Iris pigment epithelial cell (primary cell): ENCODE data around the gene STK39.
A peak's percentile ranks its signal among the peaks of the same experiment; 100 is the strongest.
"Not testable (repeated sequence)": the region's sequence is repeated elsewhere in the genome, so short reads cannot be mapped to it uniquely, and the experiment has no call there.

ENCODE experiments used
- DNase-seq: peaks from one replicate; pipeline ENCODE4 v3.0.0-alpha.2; 2011; ENCODE audit warnings: low read depth

STK39 gene

DNA sequence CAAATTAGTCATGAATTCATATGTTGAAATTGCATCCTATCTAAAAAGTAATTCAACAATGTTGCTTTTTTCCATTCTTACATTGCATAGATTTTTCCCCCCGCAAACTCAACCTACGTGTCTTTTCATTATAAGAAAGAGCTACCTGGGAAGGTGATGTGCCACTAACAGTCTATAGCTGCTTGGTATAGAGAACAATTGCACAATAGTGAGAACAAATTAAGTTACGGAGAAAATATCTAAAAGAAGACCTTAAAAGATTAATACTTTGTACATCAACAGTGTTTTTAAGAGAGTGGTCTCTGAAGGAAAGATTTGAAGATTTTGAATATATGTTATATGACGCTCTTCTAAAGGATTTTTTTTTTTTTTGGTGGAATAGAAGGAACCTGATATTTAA is 111.8 kb downstream of the STK39 start:
- DNase-seq = no peak

DNA sequence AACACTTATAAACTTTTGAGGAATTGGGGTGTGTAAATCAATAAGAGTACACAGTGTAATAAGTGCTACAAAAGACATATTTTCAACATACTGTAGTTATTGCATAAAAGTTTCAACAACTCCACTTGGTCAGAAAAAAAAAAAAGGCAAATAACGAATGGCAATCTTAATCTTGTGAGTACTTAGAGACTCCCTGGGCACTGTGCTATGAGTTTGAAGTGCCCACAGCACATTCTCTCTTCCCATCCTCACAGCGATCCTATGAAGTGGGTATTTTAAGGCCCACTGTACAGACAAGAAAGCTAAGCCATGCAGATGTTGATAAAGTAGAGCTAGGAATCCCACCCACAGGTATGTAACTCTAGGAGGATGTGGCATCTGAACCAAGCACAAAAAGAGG is 112.3 kb downstream of the STK39 start:
- DNase-seq = no peak

DNA sequence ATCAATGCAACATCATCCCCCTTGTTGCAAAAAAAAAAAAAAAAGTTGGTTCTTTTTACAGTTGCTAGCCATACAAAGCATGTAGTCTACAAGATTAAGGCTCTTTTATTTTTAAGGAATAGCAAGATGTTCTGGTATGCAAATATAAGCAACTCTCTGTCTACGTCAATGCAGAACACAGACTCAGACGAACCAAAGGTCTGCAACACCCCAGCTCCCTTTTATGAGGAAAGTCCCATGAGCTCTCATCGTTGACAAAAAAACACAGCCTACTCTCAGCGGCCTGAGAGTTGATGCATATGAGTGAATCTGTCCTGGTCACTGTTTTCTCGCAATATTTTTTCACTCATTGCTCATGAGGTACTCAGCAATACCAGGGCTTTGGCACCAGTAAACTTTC is 112.9 kb downstream of the STK39 start:
- DNase-seq = no peak

DNA sequence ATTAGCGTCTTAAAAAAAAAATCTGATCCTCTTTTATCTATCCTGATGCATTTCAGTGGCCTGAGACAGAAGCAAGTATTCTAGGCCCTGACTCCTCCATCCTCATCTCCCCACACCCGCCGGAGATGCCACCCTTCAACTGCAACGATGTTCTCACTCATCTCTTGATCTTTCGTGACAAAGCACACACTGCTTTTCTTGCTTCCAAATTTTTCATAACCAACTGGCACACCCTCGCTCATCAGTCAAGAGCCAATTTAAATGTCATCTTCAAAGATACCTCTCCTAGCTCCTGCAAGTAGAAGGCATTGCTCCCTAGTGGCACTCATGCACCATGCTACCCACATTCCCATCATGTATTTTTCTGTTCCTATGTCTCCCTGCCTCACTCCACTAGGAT is 115.0 kb downstream of the STK39 start:
- no peak for DNase-seq

DNA sequence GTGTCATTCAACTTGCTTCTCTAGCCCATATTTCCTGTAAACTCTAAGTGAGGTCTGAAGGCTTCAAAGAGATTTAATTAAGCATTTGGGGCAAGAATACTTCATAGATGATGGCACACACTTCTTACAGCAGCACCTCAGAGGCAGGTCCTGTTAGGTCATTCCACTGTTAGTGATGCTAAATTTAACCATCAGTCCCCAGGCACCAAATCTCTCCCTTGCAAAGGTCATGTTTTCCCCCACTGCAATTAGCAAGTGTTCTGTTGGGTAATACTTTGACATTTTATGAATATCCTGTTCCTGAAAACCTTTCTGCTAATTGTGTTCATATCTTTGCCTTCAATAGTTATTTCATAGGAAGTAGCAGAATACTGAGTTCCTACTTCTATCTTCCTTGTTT is 117.0 kb downstream of the STK39 start:
- no peak for DNase-seq

DNA sequence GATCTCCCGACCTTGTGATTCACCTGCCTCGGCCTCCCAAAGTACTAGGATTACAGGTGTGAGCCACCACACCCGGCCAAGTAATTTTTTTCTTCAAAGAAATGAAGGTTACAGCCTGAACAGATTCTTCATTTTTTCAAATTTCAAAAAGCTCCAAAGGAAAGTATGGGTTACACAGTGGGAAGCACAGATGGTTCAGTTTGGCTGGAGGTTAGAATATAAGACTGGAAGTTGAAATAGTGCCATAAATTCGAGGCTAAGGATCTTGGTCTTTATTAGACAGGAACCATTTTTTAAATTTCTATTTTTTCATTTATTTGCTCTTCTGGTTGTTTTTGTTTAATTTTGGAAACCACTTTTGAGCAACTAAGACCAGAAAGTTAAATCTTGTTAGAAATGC is 120.0 kb downstream of the STK39 start:
- DNase-seq = no peak

DNA sequence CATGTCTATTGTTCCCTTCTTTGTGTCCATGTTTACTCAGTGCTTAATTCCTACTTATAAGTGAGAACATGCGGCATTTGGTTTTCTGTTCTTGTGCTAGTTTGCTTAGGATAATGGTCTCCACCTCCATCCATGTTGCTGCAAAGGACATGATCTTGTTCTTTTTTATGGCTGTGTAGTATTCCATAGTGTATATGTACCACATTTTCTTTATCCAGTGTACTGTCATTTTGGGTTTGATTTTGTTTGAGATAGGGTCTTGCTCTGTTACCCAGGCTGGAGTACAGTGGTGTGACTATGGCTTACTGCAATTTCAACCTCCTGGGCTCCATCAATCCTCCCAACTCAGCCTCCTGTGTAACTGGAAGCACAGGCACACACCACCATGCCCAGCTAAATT is 125.2 kb downstream of the STK39 start:
- DNase-seq = not testable (repeated sequence)

DNA sequence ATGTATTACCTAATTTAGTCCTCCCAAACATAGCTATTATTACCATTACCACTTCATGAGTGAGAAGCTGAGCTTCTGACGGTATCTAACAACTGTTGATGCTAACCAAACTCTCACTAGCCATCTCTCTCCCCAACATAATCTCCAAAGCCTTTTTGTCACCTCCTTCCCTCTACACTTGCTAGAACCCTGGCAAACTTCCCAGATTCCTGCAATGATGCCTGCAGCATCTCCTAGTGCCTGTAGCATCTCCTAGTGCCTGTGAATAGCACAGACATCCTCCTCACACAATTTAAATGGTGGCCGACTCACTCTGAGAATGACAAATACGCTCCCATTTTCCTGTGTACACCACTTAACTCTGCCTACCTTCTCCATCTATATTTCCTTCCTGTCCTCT is 126.7 kb downstream of the STK39 start:
- DNase-seq = no peak

DNA sequence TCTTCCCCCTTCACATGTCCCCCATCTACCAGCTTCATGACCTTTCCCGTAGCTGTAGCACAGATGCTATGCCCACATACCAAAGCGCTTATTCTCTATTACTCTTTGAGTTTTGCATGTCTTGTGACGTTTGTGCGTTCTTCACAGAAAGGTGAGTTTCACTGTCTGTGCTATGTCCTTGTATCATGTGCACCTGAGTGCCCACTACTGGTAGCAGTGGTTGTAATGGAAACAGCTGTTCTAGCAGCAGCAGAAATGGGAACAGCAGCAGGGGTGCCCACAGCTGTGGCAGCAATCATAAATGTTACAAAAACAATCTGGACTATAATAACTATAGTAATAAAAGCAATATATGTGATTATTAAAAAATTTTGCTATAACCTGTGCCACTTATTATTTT is 127.1 kb downstream of the STK39 start:
- no peak for DNase-seq

DNA sequence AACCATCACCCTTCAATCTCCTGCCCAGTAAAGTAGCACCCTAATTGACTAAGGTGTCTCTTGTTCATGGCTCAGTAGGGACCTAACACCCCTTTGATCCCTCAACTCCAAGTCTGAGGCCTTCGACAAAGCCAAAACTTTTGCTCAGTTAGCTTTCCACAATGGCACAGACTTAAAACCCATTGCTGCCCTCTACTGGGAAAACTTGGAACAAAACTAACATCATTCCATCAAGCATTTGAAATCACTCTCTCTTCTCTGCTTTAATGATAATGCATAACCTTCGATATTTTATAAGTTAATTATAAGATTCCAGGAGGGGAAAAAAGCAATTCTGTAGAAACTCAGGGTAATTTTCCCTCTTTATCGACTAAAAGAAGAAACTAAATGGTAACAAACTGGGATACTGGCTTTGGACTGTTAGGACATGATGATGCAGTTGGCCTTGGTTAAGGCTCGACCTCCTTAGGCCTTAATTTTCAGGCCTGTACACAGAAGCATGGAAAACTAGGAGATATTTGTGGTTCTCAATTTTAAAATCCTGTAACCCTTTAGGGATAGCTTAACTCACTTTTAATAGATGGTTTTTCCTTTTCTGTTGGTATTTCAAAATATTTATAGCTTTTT is 127.8 kb downstream of the STK39 start:
- peak; percentile 73 for DNase-seq

DNA sequence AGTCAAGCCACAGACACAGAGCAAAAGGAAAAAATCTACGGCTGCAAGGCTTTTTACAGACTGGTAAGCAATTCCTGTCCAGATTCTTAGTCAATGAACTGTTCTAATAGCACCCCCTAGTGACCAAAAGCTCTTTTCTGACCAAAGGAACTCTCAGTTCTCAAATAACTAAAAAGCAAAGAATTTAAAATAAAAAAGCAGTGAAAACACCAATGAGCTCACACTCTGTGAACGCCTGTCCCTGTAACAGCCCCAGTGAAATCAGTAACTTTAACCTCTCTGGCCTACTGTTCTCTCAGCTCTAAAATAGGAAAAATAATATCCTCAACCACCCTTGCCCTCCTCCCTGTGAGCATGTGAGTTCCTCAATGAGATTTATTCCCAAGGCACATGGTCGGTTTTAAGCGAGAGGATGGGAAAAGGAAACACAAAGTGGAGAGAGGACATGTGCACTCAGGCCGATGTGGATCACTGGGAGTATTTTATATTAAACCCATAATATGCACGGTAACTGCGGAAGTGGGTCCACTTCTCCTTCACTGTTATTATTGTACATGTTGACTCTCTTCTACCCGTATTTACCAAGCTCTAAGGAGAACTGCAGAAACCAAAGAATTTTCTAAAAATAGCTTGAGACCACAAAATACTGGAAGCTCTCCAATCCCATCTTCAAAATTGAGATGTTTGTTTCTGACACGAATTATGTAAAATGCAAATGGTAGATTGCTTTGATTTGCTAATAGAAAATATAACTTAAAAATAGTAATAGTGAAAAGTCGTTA is 128.5 kb downstream of the STK39 start:
- DNase-seq = peak; percentile 82

DNA sequence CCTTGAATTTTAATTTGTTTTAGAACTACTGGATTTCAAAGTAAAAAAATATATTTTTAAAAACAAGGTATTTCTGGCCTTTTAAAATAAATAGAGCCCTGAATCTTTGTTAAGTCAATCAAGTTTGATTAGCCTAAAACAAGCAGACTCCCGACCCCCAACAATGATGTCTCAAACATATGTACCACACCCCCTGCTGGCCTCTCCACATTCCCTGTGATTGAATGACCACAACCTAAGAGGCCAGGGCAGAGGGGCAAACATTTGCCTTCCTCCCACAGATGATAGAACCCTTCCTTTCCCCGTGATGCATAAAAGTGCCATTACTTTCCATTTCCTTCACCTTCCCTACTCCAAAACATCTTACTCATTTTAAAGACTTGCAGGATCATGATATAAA is 130.9 kb downstream of the STK39 start:
- peak; percentile 22 for DNase-seq

DNA sequence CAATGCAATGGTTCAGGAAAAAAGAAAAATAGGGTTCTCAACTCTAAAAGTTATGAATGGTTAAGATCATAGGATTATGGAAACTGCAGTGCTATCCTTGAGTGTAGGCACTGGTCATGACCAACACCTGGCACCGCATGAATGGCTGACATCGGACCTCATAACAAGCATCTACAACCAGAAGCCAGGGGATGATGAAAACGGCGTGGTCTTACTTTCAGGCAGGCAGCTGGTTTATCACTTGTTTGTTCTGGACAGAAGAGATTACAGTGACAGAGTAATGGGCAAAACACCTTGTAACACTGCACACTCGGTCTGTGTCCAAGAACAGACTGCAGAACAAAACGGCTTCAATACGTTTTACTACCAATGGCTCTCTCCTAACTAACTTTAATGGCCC is 132.8 kb downstream of the STK39 start:
- DNase-seq = no peak

DNA sequence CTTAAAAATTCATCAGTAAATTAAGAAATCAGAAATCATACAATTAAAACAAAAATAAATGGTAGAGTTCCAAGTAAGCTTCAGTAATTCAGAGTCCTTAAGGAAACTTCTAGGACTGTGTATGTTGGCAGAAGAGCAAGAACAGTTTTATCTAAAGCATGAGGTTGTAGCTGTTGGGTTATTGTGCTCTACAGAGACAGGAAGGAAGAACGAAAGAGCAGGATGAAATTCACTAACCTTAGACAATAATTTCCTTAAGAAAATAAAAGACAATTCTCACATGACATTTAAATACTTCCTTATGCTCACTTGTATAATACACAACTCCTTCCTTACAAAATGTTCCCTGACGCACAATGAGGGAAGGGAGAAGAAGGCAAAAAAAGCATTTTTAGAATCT is 133.4 kb downstream of the STK39 start:
- no peak for DNase-seq

DNA sequence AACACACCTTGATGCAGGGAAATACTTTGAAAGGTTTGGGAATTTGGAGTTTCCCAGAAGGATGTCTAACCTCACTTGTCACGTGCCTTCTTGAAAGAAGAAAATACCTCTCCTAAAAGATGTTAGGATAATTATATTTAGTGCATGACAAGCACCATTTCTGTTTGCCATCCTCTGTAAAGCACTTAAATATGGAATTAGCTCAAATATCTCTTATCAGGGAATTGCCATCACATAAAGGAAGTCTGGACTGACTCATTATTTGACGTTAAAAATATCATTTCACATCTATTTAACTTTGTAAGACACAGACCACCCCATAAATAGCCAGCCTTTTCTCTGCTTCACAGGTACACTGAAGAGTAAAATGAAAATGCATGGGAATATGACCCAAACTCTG is 140.1 kb downstream of the STK39 start:
- DNase-seq = no peak

DNA sequence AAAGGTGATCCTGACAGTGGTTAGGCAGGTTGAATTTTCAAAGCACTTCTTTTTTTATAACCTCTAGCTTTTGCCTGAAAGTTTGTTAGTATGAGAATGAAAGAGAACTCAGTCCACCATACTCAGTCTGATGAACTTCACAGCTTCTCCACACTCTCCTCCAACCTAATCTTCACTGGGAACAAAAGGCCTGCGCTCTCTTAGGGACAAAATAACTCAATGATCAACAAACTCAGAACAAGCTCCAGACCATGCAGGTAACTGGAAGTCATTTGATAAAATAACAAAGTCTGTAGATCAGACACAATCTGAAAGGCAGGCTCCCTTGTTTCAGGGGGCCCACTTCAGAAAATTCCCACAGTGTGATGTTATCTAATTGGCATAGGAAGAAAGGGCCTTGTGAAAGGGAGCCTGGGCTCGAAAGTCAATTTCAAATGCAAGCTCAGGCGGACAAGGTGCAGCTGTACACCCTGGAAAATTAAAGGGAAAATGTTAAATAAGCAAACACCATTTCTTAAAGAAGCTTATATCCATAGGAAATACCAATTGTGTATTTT is 142.2 kb downstream of the STK39 start:
- DNase-seq = no peak

DNA sequence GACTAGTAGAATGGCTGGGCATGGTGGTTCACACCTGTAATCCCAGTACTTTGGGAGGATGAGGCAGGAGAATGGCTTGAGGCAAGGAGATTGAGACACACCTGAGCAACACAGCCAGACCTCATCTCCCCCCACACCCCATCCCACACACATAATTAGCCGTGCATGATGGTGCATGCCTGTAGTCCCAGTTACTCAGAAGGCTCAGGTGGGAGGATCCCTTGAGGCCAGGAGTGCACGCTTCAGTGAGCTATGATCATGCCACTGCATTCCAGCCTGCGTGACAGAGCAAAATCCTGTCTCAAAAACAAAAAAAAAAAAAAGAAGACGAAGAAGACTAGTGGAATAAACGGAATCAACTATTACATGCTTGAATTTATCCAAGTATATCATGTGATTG is 150.0 kb downstream of the STK39 start:
- DNase-seq = no peak

DNA sequence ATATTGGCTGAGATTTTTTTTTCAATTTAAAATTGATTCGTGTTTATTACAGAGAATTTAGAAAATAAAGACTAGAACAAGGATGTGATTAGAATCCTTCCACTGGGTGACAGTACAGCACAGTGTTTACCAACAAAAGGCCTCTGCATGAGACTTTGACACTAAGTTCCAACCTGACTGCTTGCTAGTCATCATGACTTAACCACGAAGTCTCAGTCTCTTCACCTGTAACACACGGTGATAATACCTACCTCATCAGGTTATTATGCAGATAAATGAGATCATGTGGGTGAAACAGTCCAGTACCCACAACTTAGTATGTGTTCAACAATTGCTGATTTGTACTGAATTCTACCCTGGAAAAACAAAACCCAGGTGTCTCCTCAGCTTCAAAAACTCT is 151.2 kb downstream of the STK39 start:
- DNase-seq = no peak

DNA sequence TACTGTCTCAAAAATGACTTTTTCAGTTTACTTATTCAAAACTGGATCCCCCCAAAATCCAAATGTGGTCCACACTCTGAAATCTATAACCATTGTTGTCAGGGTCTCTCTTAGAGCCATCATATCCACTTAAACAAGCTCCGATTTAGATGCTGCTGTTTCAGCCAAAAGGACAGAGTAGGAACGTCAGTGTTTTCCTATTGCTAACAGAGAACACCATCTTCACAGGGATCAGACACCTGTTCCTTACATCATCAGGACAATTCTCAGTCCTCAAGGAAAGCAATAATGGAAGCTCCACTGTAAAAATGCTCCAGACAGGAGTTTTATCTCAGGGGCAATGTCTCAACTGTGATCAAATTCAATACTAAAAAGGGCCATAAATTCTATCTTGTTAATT is 155.4 kb downstream of the STK39 start:
- DNase-seq = no peak

DNA sequence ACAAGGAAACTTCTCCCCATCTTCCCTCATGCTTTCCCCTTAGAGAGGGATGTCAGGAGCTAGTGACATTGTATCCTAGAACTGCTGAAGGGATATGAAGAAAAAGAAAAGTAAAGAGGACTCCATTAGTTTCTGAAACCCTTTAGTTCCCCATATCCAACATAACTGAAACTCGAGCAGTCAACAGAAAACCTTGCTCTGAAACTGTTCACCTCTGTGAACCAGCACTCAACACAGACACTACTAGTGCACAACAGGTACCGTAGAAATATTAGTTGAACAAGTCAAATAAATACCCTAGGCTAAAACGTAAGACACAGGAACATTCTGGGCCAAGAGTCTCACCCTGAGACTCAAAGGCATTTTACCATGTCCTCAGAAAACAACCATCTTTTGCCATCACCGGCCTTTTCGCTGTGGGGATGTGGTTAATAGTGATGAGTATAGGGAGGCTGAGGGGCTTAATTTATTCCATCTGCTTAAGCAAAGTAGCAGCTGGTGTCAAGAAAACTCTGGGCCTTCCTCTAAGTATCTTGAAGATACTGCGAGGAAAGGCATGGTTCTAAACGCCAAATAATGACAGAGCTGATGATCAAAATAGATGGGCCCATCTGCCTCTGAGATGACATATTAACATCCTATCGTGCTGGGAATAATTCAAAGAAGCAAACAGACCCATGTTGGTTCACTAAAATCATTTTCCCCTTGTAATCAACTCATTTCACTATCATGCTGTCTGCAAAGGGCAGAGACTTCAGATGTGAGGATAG is 156.8 kb downstream of the STK39 start:
- no peak for DNase-seq

DNA sequence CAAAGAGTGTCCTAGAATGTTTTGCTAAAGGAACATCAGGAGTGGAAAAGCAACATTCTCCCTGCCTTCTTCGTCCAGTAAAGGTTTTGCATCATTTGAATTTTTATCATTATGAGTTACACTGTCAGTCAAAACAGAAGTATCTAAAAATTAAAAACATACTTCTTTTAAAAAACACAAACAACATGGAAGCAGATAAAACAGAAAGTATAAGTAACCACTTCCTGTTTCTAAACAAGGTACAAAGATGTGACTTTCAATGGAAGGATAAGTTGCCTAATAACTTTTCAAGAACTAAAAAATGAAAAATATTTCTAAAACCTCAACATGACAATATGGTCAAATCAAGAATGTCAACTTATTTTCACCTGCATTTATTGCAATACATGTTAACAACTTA is 158.2 kb downstream of the STK39 start:
- no peak for DNase-seq

DNA sequence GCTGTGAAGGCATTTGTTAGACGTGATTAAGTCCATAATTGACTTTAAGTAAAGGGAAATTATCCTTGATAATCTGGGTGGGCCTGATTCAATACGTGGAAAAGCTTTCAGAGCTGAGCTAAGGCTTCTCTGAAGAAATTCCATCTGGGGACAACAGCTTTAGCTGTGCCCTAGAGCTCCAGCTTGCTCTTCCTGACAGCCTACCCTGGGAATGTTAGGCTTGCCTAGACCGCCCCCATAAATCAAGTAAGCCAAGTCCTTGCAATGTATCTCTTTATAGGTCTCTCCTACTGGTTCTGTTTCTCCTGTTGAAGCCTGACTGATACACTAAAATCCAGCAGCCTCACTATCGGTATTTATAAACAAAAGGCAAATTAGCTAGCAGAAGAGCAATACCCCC is 160.0 kb downstream of the STK39 start:
- DNase-seq = no peak

DNA sequence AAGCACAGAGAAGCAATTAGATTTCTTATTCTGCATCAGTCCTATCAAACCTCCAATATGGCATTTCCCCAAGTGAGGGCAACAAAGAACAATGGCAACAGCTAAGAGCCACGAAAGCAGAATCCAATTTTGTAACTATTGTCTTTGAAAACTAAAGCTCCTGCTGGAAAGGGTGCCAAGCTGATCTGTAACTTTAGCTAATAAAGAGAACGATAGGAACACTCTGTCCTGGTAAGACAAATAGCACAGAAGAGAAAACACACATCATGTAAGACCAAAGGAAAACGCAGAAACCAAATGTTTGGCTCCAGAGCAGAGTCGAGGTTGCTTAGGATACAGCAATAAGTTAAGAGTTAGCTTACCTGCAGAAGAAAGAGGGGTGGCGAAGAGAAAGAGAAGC is 160.5 kb downstream of the STK39 start:
- no peak for DNase-seq
